Osteocyte (in vitro differentiated cells): ENCODE measurements around the gene CXXC1. TPM values are rescaled to one million over a fixed set of nuclear protein-coding genes. Genes with fewer than 3 reads are reported as not detected.

ENCODE experiments used
- DNase-seq: peaks from one replicate; pipeline ENCODE4 v3.0.0; 2021; ENCODE audit warnings: mixed read lengths; ENCODE audit not compliant: unreplicated experiment; ENCODE audit errors: extremely low spot score
- H3K27ac Mint-ChIP-seq: one replicate; pipeline ENCODE4 v1.8.0; 2021; ENCODE audit warnings: mild to moderate bottlenecking, mixed read lengths; ENCODE audit not compliant: unreplicated experiment
- H3K27me3 Mint-ChIP-seq: one replicate; pipeline ENCODE4 v1.8.0; 2021; ENCODE audit warnings: mixed read lengths; ENCODE audit not compliant: unreplicated experiment
- H3K36me3 Mint-ChIP-seq: one replicate; pipeline ENCODE4 v1.8.0; 2021; ENCODE audit warnings: mixed read lengths; ENCODE audit not compliant: unreplicated experiment
- H3K4me1 Mint-ChIP-seq: one replicate; pipeline ENCODE4 v1.8.0; 2021; ENCODE audit warnings: mixed read lengths; ENCODE audit not compliant: unreplicated experiment
- H3K4me3 Mint-ChIP-seq: one replicate; pipeline ENCODE4 v1.8.0; 2021; ENCODE audit warnings: mild to moderate bottlenecking, moderate library complexity, mixed read lengths; ENCODE audit not compliant: unreplicated experiment
- H3K9me3 Mint-ChIP-seq: one replicate; pipeline ENCODE4 v1.8.0; 2021; ENCODE audit warnings: mixed read lengths; ENCODE audit not compliant: unreplicated experiment
- total RNA-seq: library from RNA; stranded (reverse); gene quantifications from 2 replicates; pipeline ENCODE4 v1.2.1, GENCODE V29; 2021
- TF ChIP-seq, protein P1 (sequence below): fragments of 200-600 bp; sonication (generic); IDR thresholded peaks from 2 replicates; pipeline ENCODE4 v1.5.0; 2021; ENCODE audit warnings: antibody characterized with exemption, mild to moderate bottlenecking, moderate library complexity

Gene CXXC1
- total RNA-seq, 1 donor from 2014 or later, result 82.2 TPM

DNA sequence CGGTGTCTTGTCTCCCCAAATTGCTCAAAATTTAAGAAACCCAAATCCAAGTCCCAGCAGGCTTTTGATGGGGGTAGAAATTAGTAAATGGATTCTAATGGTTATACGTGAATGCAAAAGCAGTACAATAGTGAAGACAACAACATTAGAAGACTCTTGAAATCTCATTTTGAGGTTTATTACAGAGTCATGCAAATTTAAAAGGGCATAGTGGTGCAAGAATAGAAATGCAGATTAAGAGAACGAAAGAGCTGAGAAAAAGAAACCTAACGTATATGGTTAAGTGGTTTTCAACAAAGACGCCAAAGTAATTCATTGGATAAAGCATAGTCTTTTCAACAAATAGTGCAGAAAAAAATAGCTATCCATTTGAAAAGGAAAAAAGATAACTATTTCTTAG is 33.2 kb upstream of the CXXC1 start:
- H3K27ac Mint-ChIP-seq, result no peak overlapping the region
- DNase-seq, result no peak
- peaks cover 27% of the 10 kb centered on the region for H3K27me3 Mint-ChIP-seq
- H3K4me3 Mint-ChIP-seq, result no peak overlapping the region
- H3K36me3 Mint-ChIP-seq, result no peaks in the 10 kb centered on the region
- TF ChIP-seq, protein P1, sequence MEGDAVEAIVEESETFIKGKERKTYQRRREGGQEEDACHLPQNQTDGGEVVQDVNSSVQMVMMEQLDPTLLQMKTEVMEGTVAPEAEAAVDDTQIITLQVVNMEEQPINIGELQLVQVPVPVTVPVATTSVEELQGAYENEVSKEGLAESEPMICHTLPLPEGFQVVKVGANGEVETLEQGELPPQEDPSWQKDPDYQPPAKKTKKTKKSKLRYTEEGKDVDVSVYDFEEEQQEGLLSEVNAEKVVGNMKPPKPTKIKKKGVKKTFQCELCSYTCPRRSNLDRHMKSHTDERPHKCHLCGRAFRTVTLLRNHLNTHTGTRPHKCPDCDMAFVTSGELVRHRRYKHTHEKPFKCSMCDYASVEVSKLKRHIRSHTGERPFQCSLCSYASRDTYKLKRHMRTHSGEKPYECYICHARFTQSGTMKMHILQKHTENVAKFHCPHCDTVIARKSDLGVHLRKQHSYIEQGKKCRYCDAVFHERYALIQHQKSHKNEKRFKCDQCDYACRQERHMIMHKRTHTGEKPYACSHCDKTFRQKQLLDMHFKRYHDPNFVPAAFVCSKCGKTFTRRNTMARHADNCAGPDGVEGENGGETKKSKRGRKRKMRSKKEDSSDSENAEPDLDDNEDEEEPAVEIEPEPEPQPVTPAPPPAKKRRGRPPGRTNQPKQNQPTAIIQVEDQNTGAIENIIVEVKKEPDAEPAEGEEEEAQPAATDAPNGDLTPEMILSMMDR, result no peak
- H3K4me1 Mint-ChIP-seq, result no peaks in the 10 kb centered on the region
- H3K9me3 Mint-ChIP-seq, result no peaks in the 10 kb centered on the region

DNA sequence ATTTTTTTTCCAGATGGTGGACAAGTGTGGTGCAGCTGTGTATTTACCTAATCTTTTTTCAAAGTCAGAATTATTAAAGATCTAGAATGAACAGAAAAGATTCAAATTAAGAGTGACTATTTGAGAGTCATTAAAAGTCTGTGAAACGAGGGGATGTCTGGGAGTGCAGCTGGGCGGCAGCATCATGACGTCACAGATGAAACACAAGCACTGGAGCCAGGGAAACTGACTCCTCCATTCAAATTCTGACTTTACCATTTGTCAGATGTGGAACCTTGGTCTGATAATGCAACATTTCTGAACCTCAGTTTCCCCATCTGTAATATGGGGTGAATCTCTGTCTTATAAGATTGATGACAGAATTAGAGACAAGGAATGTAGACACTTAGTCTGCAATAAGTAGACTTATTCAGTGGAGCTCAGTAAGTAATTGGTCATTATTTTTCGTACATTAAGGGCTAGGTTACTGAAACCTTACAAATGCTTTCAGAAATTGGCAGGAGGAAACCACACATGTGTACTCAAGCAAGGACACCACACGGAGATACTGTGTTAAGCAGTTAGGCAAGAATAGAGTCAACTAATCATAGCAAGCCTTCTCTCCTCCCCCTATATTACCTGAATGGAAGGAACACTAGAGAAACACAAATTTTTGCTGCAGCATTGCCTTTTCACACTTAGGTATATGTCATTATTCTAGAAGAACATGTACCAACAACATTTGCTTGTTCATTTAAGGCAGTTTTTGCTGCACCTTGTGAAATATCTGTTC is 27.8 kb upstream of the CXXC1 start:
- Mint-ChIP-seq H3K27me3 (peaks cover 34% of the 10 kb centered on the region), H3K36me3 (no peaks in the 10 kb centered on the region), H3K4me3 (no peak overlapping the region), H3K4me1 (no peaks in the 10 kb centered on the region), H3K27ac (no peak overlapping the region), H3K9me3 (no peaks in the 10 kb centered on the region)
- TF ChIP-seq, protein P1, result no peak
- DNase-seq, result no peak

DNA sequence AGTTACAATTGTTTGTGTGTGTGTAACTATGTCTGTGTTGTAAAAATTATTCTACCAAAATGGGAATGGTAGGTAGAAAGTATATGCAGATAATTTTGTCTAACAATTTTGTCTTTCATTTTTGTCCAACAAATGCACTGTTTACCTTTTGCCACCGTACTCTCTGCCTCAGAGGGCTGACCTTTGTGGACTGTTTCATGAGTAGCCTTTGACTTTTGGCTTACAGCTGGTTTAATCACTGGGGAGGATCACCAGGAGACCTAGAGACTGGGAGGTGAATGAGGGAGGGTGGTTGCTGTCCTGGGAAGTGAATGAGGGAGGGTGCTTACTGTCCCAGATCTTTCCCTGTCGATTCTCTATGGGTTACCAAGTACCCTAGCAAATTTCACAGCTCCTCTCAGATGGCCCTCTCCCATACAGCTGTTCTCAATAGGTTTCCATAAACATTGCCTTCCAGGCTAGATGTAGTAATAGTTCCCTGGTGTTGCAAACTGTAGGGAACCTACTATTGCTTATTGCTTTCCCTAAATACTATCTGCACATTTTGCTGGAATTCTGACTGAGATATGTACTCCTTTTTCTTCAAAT is 26.5 kb upstream of the CXXC1 start:
- Mint-ChIP-seq H3K9me3 (no peaks in the 10 kb centered on the region), H3K4me1 (no peaks in the 10 kb centered on the region), H3K4me3 (no peak overlapping the region), H3K27me3 (peaks cover 26% of the 10 kb centered on the region), H3K36me3 (no peaks in the 10 kb centered on the region), H3K27ac (no peak overlapping the region)
- DNase-seq, result no peak
- TF ChIP-seq, protein P1, result no peak

DNA sequence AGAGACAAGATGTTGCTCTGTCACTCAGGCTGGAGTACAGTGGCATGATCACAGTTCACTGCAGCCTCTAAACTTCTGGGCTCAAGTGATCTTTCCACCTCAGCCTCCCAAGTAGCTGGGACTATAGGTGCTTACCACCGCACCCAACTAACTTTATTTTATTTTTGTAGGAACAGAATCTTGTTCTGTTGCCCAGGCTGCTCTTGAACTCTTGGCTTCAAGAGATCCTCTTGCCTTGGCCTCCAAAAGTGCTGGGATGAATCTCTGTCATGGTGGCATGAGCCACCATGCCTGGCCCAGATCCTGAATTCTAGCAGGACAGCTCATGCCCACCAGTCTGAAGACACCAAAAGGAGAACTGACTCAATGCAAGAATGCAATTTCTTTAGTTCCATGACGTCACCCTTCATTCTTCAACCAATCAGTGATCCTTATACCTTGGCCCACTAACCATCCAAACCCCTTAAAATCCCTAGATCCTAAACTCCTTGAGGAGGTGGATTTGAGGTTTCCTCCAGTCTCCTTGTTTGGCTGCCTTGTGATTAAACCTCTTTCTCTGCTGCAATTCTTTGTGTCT is 25.6 kb upstream of the CXXC1 start:
- TF ChIP-seq, protein P1, result no peak
- Mint-ChIP-seq H3K4me1 (no peaks in the 10 kb centered on the region), H3K27me3 (peaks cover 25% of the 10 kb centered on the region)

DNA sequence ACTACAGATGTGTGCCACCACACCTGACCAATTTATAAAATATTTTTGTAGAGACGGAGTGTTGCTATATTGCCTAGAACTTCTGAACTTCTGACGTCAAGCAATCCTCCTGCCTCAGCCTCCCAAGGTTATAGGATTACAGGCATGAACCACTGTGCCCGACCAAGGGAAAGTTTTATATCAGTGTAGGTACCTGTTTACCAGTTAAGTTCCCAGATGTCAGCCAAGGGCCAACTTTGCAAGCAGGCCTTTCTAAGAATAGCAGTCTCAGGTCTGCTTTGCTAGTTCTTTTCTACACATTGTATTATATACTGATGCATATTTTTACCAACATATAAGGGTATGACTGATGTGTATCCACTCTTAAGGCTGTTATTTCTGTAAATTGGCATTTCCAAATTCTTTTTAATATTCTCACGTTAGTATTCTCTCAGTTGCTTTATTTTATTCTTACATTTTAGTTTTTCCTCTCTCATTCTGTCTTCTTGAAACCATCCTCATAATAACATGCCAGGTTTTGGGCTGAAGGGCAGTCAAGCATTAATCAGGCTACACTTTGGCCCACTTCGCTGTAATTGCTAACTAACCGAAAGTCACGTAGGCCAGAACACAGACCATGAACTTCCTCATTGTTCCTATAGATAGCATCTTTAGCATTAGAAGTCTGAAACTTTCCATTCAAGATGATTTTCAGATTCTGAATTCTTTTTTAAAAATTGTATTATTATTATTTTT is 25.0 kb upstream of the CXXC1 start:
- no peaks in the 10 kb centered on the region for H3K36me3 Mint-ChIP-seq
- DNase-seq, result no peak
- peaks cover 21% of the 10 kb centered on the region for H3K27me3 Mint-ChIP-seq
- TF ChIP-seq, protein P1, result no peak
- H3K4me3 Mint-ChIP-seq, result no peak overlapping the region
- H3K9me3 Mint-ChIP-seq, result peaks cover 4% of the 10 kb centered on the region
- no peak overlapping the region for H3K27ac Mint-ChIP-seq
- H3K4me1 Mint-ChIP-seq, result peaks cover 4% of the 10 kb centered on the region

More for the DNA sequence above, 25.6 kb upstream of the CXXC1 start:
- Mint-ChIP-seq H3K9me3 (peaks cover 4% of the 10 kb centered on the region), H3K4me3 (no peak overlapping the region), H3K36me3 (no peaks in the 10 kb centered on the region), H3K27ac (no peak overlapping the region)
- no peak for DNase-seq
